NCI-H1417 treated with DMSO at 0.1 percent for 48 hours (cell line): ENCODE measurements around the gene NLGN4Y.
"Not testable (repeated sequence)": the region's sequence is repeated elsewhere in the genome, so short reads cannot be mapped to it uniquely, and the experiment has no call there.

Experiments
- DNase-seq: peaks from one replicate; lab custom pipeline; 2025; lab: John Stamatoyannopoulos, UW

NLGN4Y gene

GRCh38 chrY:14834103-14835060 lies 310.1 kb downstream of the NLGN4Y start:
- no peak for DNase-seq

- DNase-seq, result no peak
Measured at GRCh38 chrY:14837466-14837865, 313.1 kb downstream of the NLGN4Y start.

GRCh38 chrY:14850734-14851133 lies 326.4 kb downstream of the NLGN4Y start:
- DNase-seq, result no peak

- no peak for DNase-seq
Measured at GRCh38 chrY:14860448-14860847, 336.1 kb downstream of the NLGN4Y start.

GRCh38 chrY:14861033-14861432 lies 336.7 kb downstream of the NLGN4Y start:
- not testable (repeated sequence) for DNase-seq

- no peak for DNase-seq
Measured at GRCh38 chrY:14871971-14872370, 347.6 kb downstream of the NLGN4Y start.
